ENCODE data around the gene SERPINE1. TPM values are rescaled to one million over a fixed set of nuclear protein-coding genes. Genes with fewer than 3 reads are reported as not detected.

The SERPINE1 gene
- total and polyA plus RNA-seq, 2 of the 13 experiments (the other 11 are each of a cell fraction or from before 2014, with no cell fraction given): 21.2 to 1,576 TPM

- TF ChIP-seq KLF6 (CRISPR knock-in tag; IDR thresholded peaks at IDR 0.05): no peak
- TF ChIP-seq SNAI1 (CRISPR knock-in tag; IDR thresholded peaks at IDR 0.05; ENCODE audit: borderline replicate concordance): no peak
- TF ChIP-seq SOX5 (CRISPR knock-in tag; IDR thresholded peaks at IDR 0.05; ENCODE audit: borderline replicate concordance): peak; percentile 30; the same call in 1 of the 2 replicates
- TF ChIP-seq NCOA2 (CRISPR knock-in tag; IDR thresholded peaks at IDR 0.05): peak; percentile 42
- TF ChIP-seq CREM (IDR thresholded peaks at IDR 0.05): peak; percentile 19
- no peak for TF ChIP-seq CREM (CRISPR knock-in tag; IDR thresholded peaks at IDR 0.05)
- TF ChIP-seq ZBTB39 (CRISPR knock-in tag; IDR thresholded peaks at IDR 0.05): no peak
- no peak for TF ChIP-seq FOXP1 (IDR thresholded peaks at IDR 0.05)
- TF ChIP-seq FOXP1 (CRISPR knock-in tag; IDR thresholded peaks at IDR 0.05): peak; percentile 65
- TF ChIP-seq ZNF720 (CRISPR knock-in tag; IDR thresholded peaks at IDR 0.05): no peak
- 0 out of 2 replicates have a peak, but pooled peaks have one; percentile 25 for TF ChIP-seq DMTF1 (CRISPR knock-in tag; IDR thresholded peaks at IDR 0.05)
- no peak for TF ChIP-seq RELA (CRISPR knock-in tag; IDR thresholded peaks at IDR 0.05)
- no peak for TF ChIP-seq PAWR (CRISPR knock-in tag; IDR thresholded peaks at IDR 0.05; ENCODE audit: borderline replicate concordance)
- TF ChIP-seq HOXA5 (CRISPR knock-in tag; IDR thresholded peaks at IDR 0.05): no peak; the same call in 1 of the 2 replicates
- TF ChIP-seq ELF3 (CRISPR knock-in tag; IDR thresholded peaks at IDR 0.05): peak; percentile 56; the same call in 1 of the 2 replicates
- no peak for TF ChIP-seq GMEB2 (CRISPR knock-in tag; IDR thresholded peaks at IDR 0.05; ENCODE audit: low read depth)
- no peak for TF ChIP-seq MXD4 (CRISPR knock-in tag; IDR thresholded peaks at IDR 0.05)
- no peak for TF ChIP-seq ZBTB1 (CRISPR knock-in tag; IDR thresholded peaks at IDR 0.05; ENCODE audit: borderline replicate concordance)
- TF ChIP-seq RNF2 (conservative IDR thresholded peaks at IDR 0.05; ENCODE audit: low read depth): no peak
- TF ChIP-seq IRF9 (CRISPR knock-in tag; IDR thresholded peaks at IDR 0.05; ENCODE audit: borderline replicate concordance): peak; percentile 64; the same call in 1 of the 2 replicates
- peak; percentile 89 for TF ChIP-seq JUND (CRISPR knock-in tag; IDR thresholded peaks at IDR 0.05)
- TF ChIP-seq MIER3 (CRISPR knock-in tag; IDR thresholded peaks at IDR 0.05; ENCODE audit: borderline replicate concordance): no peak
- TF ChIP-seq ZNF354B (CRISPR knock-in tag; IDR thresholded peaks at IDR 0.05): no peak
- TF ChIP-seq TEAD2 (CRISPR knock-in tag; IDR thresholded peaks at IDR 0.05): no peak
Measured at GRCh38 chr7:101121991-101122932, 4.6 kb upstream of the SERPINE1 start (continued).

Measured in HepG2 (cell line).